Mesothelial cell of epicardium (in vitro differentiated cells): Measurements from ENCODE around the gene KMT2B. TPM values are rescaled to one million over a fixed set of nuclear protein-coding genes. Genes with fewer than 3 reads are reported as not detected.

Experiments used
- DNase-seq, 2 experiments: peaks; one replicate each; pipeline ENCODE4 v3.0.0; 2021; ENCODE audit warnings: low spot score in 2 of 2; ENCODE audit not compliant: unreplicated experiment in 2 of 2
- H3K27ac Mint-ChIP-seq: 2 replicates; pipeline ENCODE4 v1.8.0; 2021; ENCODE audit warnings: mixed read lengths
- H3K27me3 Mint-ChIP-seq: 2 replicates; pipeline ENCODE4 v1.8.0; 2021; ENCODE audit warnings: low read depth, mixed read lengths
- H3K36me3 Mint-ChIP-seq: 2 replicates; pipeline ENCODE4 v1.8.0; 2021; ENCODE audit warnings: mixed read lengths
- H3K4me1 Mint-ChIP-seq: 2 replicates; pipeline ENCODE4 v1.8.0; 2021; ENCODE audit warnings: mixed read lengths
- H3K4me3 Mint-ChIP-seq: 2 replicates; pipeline ENCODE4 v1.8.0; 2021; ENCODE audit warnings: mild to moderate bottlenecking, moderate library complexity, mixed read lengths
- H3K9me3 Mint-ChIP-seq: 2 replicates; pipeline ENCODE4 v1.8.0; 2021; ENCODE audit warnings: mixed read lengths
- total RNA-seq: library from RNA; stranded (reverse); gene quantifications from 3 replicates; pipeline ENCODE4 v1.2.1, GENCODE V29; 2021
- TF ChIP-seq, protein P1 (sequence below): fragments of 200-600 bp; sonication (generic); IDR thresholded peaks from one replicate; pipeline ENCODE4 v1.5.0; 2021; ENCODE audit warnings: antibody characterized with exemption; ENCODE audit not compliant: unreplicated experiment

KMT2B gene
- total RNA-seq, 1 donor from 2014 or later: 62.7 TPM

GRCh38 chr19:35757749-35758608 lies 40.2 kb downstream of the KMT2B start, which contains the start of gene PROSER3:
Gene PROSER3, plus strand, starts transcription at chr19:35758176. Its CDS starts 40 bp downstream, at chr19:35758216.
- TF ChIP-seq, protein P1, sequence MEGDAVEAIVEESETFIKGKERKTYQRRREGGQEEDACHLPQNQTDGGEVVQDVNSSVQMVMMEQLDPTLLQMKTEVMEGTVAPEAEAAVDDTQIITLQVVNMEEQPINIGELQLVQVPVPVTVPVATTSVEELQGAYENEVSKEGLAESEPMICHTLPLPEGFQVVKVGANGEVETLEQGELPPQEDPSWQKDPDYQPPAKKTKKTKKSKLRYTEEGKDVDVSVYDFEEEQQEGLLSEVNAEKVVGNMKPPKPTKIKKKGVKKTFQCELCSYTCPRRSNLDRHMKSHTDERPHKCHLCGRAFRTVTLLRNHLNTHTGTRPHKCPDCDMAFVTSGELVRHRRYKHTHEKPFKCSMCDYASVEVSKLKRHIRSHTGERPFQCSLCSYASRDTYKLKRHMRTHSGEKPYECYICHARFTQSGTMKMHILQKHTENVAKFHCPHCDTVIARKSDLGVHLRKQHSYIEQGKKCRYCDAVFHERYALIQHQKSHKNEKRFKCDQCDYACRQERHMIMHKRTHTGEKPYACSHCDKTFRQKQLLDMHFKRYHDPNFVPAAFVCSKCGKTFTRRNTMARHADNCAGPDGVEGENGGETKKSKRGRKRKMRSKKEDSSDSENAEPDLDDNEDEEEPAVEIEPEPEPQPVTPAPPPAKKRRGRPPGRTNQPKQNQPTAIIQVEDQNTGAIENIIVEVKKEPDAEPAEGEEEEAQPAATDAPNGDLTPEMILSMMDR: no peak
- no peaks in the 10 kb centered on the region for H3K9me3 Mint-ChIP-seq
- peak within 1 kb of the TSS; percentile 97 for H3K4me3 Mint-ChIP-seq
- H3K36me3 Mint-ChIP-seq: peaks cover 4% of the 10 kb centered on the region
- DNase-seq: peak; percentile 95 to 97
- peak within 1 kb of the TSS; percentile 96 for H3K27ac Mint-ChIP-seq
- peaks cover 9% of the 10 kb centered on the region for H3K27me3 Mint-ChIP-seq
- H3K4me1 Mint-ChIP-seq: peaks cover 21% of the 10 kb centered on the region

- H3K9me3 Mint-ChIP-seq: no peaks in the 10 kb centered on the region
- no peak overlapping the region for H3K27ac Mint-ChIP-seq
These were observed 41.9 kb downstream of the KMT2B start for GRCh38 chr19:35759697-35760096.

DNA sequence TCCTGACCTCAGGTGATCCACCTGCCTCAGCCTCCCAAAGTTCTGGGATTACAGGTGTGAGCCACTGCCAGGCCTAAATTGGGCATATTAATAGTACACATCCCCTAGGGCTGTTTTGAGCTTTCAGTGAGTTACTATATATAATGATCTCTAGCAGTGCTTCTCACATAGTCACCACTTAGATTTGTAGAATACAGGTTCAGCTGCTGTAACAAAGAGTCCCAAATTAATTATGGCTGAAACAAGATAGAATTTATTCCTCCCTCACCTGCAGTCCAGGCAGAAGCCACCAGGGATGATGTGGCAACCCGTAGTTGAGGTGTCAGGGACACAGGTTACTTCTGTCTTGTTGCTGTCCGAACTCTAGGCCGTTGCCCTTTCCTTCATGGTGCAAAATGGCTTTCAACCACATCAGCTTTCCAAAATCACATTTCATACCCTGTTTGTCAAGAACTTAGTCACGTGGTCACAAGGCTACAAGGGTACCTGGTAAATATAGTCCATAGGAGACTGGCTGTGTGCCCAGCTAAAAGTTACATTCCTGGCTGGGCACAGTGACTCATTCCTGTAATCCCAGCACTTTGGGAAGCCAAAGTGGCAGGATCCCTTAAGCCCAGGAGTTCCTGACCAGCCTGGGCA lies 43.0 kb downstream of the KMT2B start:
- DNase-seq: no peak
- H3K4me1 Mint-ChIP-seq: peaks cover 18% of the 10 kb centered on the region
- TF ChIP-seq, protein P1: no peak
- no peaks in the 10 kb centered on the region for H3K9me3 Mint-ChIP-seq
- peaks cover 7% of the 10 kb centered on the region for H3K36me3 Mint-ChIP-seq
- H3K27me3 Mint-ChIP-seq: peaks cover 5% of the 10 kb centered on the region
- no peak overlapping the region for H3K27ac Mint-ChIP-seq
- H3K4me3 Mint-ChIP-seq: no peak overlapping the region

More at GRCh38 chr19:35759697-35760096, 41.9 kb downstream of the KMT2B start:
- Mint-ChIP-seq H3K4me3 (peak overlapping the region; percentile 97), H3K27me3 (peaks cover 8% of the 10 kb centered on the region), H3K4me1 (peaks cover 21% of the 10 kb centered on the region), H3K36me3 (peaks cover 3% of the 10 kb centered on the region)
- no peak for DNase-seq
- TF ChIP-seq, protein P1: no peak

DNA sequence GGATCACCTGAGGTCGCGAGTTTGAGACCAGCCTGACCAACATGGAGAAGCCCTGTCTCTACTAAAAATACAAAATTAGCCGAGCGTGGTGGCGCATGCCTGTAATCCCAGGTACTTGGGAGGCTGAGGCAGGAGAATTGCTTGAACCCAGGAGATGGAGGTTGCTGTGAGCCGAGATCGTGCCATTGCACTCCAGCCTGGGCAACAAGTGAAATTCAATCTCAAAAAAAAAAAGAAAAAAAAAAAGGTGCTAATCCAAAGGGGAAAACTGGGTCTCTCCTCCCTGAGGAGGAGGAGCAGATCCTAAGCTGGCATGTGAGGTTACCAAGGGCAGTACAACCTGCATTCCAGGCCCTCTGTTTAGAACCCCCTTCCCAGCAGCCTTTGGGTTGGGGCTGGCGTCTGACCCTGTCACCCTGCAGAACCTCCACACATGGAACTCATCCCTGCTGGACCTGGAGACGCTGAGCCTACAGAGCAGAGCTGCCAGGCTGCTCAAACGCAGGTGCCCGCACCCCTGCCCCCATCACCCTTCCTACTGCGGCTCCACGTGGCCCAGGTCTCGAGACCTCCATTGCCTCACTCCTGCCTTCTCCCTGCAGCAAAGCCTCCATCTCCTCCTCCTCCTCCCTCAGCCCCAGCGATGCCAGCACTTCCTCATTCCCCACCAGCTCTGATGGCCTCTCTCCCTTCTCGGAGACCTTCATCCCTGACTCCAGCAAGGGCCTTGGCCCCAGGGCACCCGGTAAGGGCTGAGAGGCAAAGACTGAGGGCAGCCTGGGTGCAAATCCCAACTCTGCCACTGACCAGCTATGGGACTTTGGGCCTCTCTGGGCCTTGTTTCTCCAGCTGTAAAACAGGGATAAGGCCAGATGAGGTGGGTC lies 46.9 kb downstream of the KMT2B start:
- DNase-seq: no peak
- no peaks in the 10 kb centered on the region for H3K9me3 Mint-ChIP-seq
- H3K27ac Mint-ChIP-seq: no peak overlapping the region
- H3K4me1 Mint-ChIP-seq: peaks cover 3% of the 10 kb centered on the region
- H3K27me3 Mint-ChIP-seq: no peaks in the 10 kb centered on the region
- TF ChIP-seq, protein P1: no peak
- H3K36me3 Mint-ChIP-seq: peaks cover 14% of the 10 kb centered on the region
- no peak overlapping the region for H3K4me3 Mint-ChIP-seq

DNA sequence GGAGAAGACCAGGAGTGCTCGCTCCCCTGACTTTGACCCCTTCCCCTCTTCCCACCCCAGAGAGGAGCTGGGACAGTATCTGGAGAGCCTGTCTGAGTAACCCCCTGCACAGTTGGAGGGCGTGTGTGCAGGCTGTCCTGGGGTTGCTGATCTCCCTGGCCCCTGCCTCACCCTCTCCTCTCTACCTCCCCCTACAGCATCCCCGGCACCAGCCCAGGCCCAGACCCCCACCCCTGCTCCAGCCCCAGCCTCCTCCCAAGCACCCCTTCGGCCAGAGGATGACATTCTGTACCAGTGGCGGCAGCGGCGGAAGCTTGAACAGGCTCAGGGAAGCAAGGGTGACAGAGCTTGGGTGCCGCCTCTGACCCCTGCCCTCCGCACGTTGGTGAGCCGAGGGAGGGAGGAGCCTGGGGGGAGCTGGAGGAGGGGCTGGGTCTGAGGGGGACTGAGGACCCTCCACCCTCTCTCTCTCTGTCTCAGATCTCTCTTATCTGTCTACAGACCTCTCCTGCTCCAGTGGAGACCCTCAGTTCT lies 48.8 kb downstream of the KMT2B start:
- Mint-ChIP-seq H3K4me1 (peaks cover 3% of the 10 kb centered on the region), H3K27me3 (no peaks in the 10 kb centered on the region), H3K9me3 (no peaks in the 10 kb centered on the region), H3K4me3 (no peak overlapping the region), H3K27ac (no peak overlapping the region), H3K36me3 (peaks cover 15% of the 10 kb centered on the region)
- no peak for DNase-seq
- TF ChIP-seq, protein P1: no peak
